Superior temporal gyrus (tissue), 1 donor: Measurements from ENCODE around the gene EFCAB13.

ENCODE experiments used
- DNase-seq: peaks from one replicate; pipeline ENCODE4 v3.0.0-alpha.2; 2016; ENCODE audit errors: extremely low spot score

The EFCAB13 gene

GRCh38 chr17:47323382-47324223 lies at the start of gene EFCAB13:
EFCAB13 (plus strand) TSS chr17:47323955; CDS start chr17:47328354, 4,399 bp downstream.
- DNase-seq: peak; percentile 13

GRCh38 chr17:47274319-47275069 lies 49.3 kb upstream of the EFCAB13 start:
- no peak for DNase-seq

GRCh38 chr17:47275245-47275984 lies 48.3 kb upstream of the EFCAB13 start:
- DNase-seq: no peak

GRCh38 chr17:47276444-47276843 lies 47.3 kb upstream of the EFCAB13 start:
- DNase-seq: no peak

- no peak for DNase-seq
These were observed 46.9 kb upstream of the EFCAB13 start for GRCh38 chr17:47276868-47277267.

- no peak for DNase-seq
These were observed 45.8 kb upstream of the EFCAB13 start for GRCh38 chr17:47277921-47278320.

GRCh38 chr17:47278561-47278960 lies 45.2 kb upstream of the EFCAB13 start:
- DNase-seq: no peak

- no peak for DNase-seq
These were observed 44.5 kb upstream of the EFCAB13 start for GRCh38 chr17:47279062-47279801.

GRCh38 chr17:47280072-47280811 lies 43.5 kb upstream of the EFCAB13 start:
- no peak for DNase-seq

- DNase-seq: no peak
These were observed 42.5 kb upstream of the EFCAB13 start for GRCh38 chr17:47281216-47281615.

GRCh38 chr17:47285003-47285402 lies 38.8 kb upstream of the EFCAB13 start:
- no peak for DNase-seq

GRCh38 chr17:47286198-47286914 lies 37.4 kb upstream of the EFCAB13 start:
- DNase-seq: no peak

- DNase-seq: no peak
These were observed 36.7 kb upstream of the EFCAB13 start for GRCh38 chr17:47287068-47287467.

GRCh38 chr17:47287639-47288038 lies 36.1 kb upstream of the EFCAB13 start:
- no peak for DNase-seq

GRCh38 chr17:47288531-47289116 lies 35.1 kb upstream of the EFCAB13 start:
- DNase-seq: no peak

GRCh38 chr17:47289302-47289701 lies 34.5 kb upstream of the EFCAB13 start:
- DNase-seq: no peak

GRCh38 chr17:47290870-47291241 lies 32.9 kb upstream of the EFCAB13 start:
- DNase-seq: no peak

GRCh38 chr17:47291242-47291873 lies 32.4 kb upstream of the EFCAB13 start:
- DNase-seq: no peak

GRCh38 chr17:47292206-47292605 lies 31.5 kb upstream of the EFCAB13 start:
- DNase-seq: no peak
